CD14-positive monocyte (primary cell): ENCODE results near the gene RNF44. TPM values are rescaled to one million over a fixed set of nuclear protein-coding genes. Genes with fewer than 3 reads are reported as not detected.

Source experiments
- DNase-seq, 3 donors: peaks; one replicate each; pipeline ENCODE4 v3.0.0-alpha.2; 2011 to 2022
- H2AFZ ChIP-seq: 2 replicates; pipeline ENCODE4 v1.6.0; 2012; ENCODE audit warnings: mild to moderate bottlenecking, low read depth, low read length, inconsistent platforms; ENCODE audit not compliant: insufficient read depth, poor library complexity, severe bottlenecking
- H3K27ac ChIP-seq, 2 donors: 1 replicate in 1 of 2; 2 replicates in 1 of 2; pipeline ENCODE4 v1.5.1; 2012 to 2013; ENCODE audit warnings: low read length in 2 of 2, control low read depth in 1 of 2, inconsistent platforms in 1 of 2, low read depth in 1 of 2, mild to moderate bottlenecking in 1 of 2
- H3K27me3 ChIP-seq, 2 donors: one replicate each; pipeline versions ENCODE4 v1.6.0 to v1.6.1; 2011 to 2013; ENCODE audit warnings: low read length in 2 of 2; ENCODE audit not compliant: control insufficient read depth in 2 of 2, insufficient read depth in 2 of 2
- H3K36me3 ChIP-seq, 2 donors: replicated peaks in 1 of 2; 1 replicate in 1 of 2; 2 replicates in 1 of 2; pipeline versions ENCODE4 v1.5.1 to v1.6.1; 2012 to 2013; ENCODE audit warnings: low read length in 2 of 2, control low read depth in 1 of 2, inconsistent platforms in 1 of 2, mild to moderate bottlenecking in 1 of 2; ENCODE audit not compliant: insufficient read depth in 2 of 2, control insufficient read depth in 1 of 2
- H3K4me1 ChIP-seq, 2 donors: 1 replicate in 1 of 2; 2 replicates in 1 of 2; pipeline versions ENCODE4 v1.5.1 to v1.6.1; 2012 to 2013; ENCODE audit warnings: low read length in 2 of 2, control low read depth in 1 of 2, inconsistent platforms in 1 of 2, mild to moderate bottlenecking in 1 of 2, moderate library complexity in 1 of 2; ENCODE audit not compliant: insufficient read depth in 2 of 2, control insufficient read depth in 1 of 2
- H3K4me2 ChIP-seq: replicated peaks from 2 replicates; pipeline ENCODE3; 2012; ENCODE audit warnings: low read length, moderate library complexity, mild to moderate bottlenecking; ENCODE audit not compliant: poor library complexity, severe bottlenecking; ENCODE audit errors: extremely low read depth
- H3K4me3 ChIP-seq, 3 experiments: fragments of 200-600 bp in 1 of 3; sonication (generic) in 1 of 3; replicated peaks in 1 of 3; 1 replicate in 2 of 3; 2 replicates in 1 of 3; pipeline ENCODE4 v1.5.1; 2011 to 2013; ENCODE audit warnings: low read length in 3 of 3, mild to moderate bottlenecking in 3 of 3, control low read depth in 2 of 3, low read depth in 2 of 3, inconsistent platforms in 1 of 3, moderate library complexity in 1 of 3
- H3K79me2 ChIP-seq: 2 replicates; pipeline ENCODE4 v1.6.0; 2012; ENCODE audit warnings: mild to moderate bottlenecking, control low read depth, inconsistent platforms, low read length, moderate library complexity; ENCODE audit not compliant: insufficient read depth
- H3K9ac ChIP-seq: 2 replicates; pipeline ENCODE4 v1.6.0; 2017; ENCODE audit warnings: low read length, mild to moderate bottlenecking; ENCODE audit not compliant: insufficient read depth, poor library complexity, severe bottlenecking
- H3K9me3 ChIP-seq, 2 donors: replicated peaks in 1 of 2; 1 replicate in 1 of 2; 2 replicates in 1 of 2; pipeline versions ENCODE4 v1.5.1 to v1.6.1; 2012 to 2013; ENCODE audit warnings: low read length in 2 of 2, control low read depth in 1 of 2; ENCODE audit not compliant: control insufficient read depth in 1 of 2, insufficient read depth in 1 of 2
- H4K20me1 ChIP-seq: 2 replicates; pipeline ENCODE4 v1.6.0; 2012; ENCODE audit warnings: mild to moderate bottlenecking, low read length, control low read depth, moderate library complexity; ENCODE audit not compliant: insufficient read depth
- H3K27ac Mint-ChIP-seq, 7 donors: one replicate each; pipeline ENCODE4 v1.8.0; 2020; ENCODE audit warnings: mild to moderate bottlenecking in 7 of 7, mixed read lengths in 7 of 7, moderate library complexity in 6 of 7, inconsistent platforms in 2 of 7
- H3K27me3 Mint-ChIP-seq, 3 donors: one replicate each; pipeline ENCODE4 v1.8.0; 2021 to 2022; ENCODE audit warnings: low read depth in 3 of 3, mild to moderate bottlenecking in 3 of 3, mixed read lengths in 3 of 3, moderate library complexity in 3 of 3, inconsistent platforms in 1 of 3
- H3K36me3 Mint-ChIP-seq, 2 donors: one replicate each; pipeline ENCODE4 v1.8.0; 2020; ENCODE audit warnings: mixed read lengths in 2 of 2, inconsistent platforms in 1 of 2, mild to moderate bottlenecking in 1 of 2
- H3K4me1 Mint-ChIP-seq: one replicate; pipeline ENCODE4 v1.8.0; 2020; ENCODE audit warnings: mild to moderate bottlenecking, mixed read lengths
- H3K4me3 Mint-ChIP-seq, 2 donors: one replicate each; pipeline ENCODE4 v1.8.0; 2020; ENCODE audit warnings: mild to moderate bottlenecking in 2 of 2, mixed read lengths in 2 of 2, moderate library complexity in 1 of 2
- H3K9me3 Mint-ChIP-seq, 7 donors: one replicate each; pipeline ENCODE4 v1.8.0; 2020 to 2022; ENCODE audit warnings: mixed read lengths in 7 of 7, mild to moderate bottlenecking in 6 of 7, moderate library complexity in 6 of 7, inconsistent platforms in 2 of 7
- WGBS: methylation state at CpG from one replicate; pipeline ENCODE4 v1.1.5; 2013; ENCODE audit warnings: missing lambda C conversion rate; ENCODE audit not compliant: insufficient coverage; 5-methylcytosine and 5-hydroxymethylcytosine counted together
- intact Hi-C, 2 donors: fragments of 100-400 bp; cut with micrococcal nuclease; formaldehyde crosslinking; loops; one replicate each; pipeline versions ENCODE4 v1.15.0 to v1.15.1; 2023
- polyA plus RNA-seq, 3 donors: library from polyadenylated mRNA; depleted of rRNA in 1 of 3; unstranded in 2 of 3; stranded (reverse) in 1 of 3; fragments of 300-500 nt in 2 of 3; fragments of >200 nt in 1 of 3; fragmentation: Illumina TruSeq in 2 of 3; gene quantifications; 1 replicate in 2 of 3; 2 replicates in 1 of 3; pipeline ENCODE4 v1.2.3, GENCODE V29; 2012 to 2021
- TF ChIP-seq, protein P1 (sequence below): fragments of 200-600 bp; IDR thresholded peaks from one replicate; pipeline ENCODE4 v1.8.0; 2022; ENCODE audit warnings: antibody characterized with exemption, mild to moderate bottlenecking

Gene RNF44
- polyA plus RNA-seq, 3 donors, result 1.9 to 133 (median 3.1) TPM

DNA sequence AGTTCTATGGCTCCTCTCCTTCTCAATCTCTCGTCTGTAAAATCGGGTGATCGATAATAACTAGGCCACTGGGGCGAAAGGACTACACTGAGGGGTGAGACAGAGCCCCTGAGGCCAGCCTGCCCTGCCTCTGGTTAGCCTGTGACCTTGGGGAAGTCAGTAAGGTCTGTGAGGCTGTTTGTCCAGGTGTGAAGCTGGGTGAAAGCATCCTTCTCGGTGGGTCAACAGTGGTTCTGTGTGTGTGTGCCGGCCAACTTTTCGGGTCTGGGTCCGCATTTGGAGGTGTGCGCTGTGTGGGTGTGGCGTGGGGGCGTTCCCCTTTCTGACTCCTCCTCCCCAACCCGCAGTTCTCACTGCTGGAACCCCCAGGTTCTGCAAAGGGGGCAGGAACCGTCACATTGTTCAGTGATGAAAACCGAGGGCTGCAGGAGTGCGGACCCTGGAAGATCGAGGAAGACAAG is 5.0 kb upstream of the RNF44 start:
- Histone ChIP-seq H4K20me1 (no peaks in the 10 kb centered on the region), H3K27ac (peak overlapping the region; percentile 83 to 89), H3K4me1 (peaks cover 56 to 75% of the 10 kb centered on the region in 2 donors), H3K79me2 (peaks cover 38% of the 10 kb centered on the region), H3K4me3 (peak overlapping the region; percentile 79 to 91 (median 83)), H3K27me3 (no peaks in the 10 kb centered on the region), H3K36me3 (no peaks in the 10 kb centered on the region), H3K9me3 (no peaks in the 10 kb centered on the region), H2AFZ (peak overlapping the region; percentile 65), H3K9ac (peak overlapping the region; percentile 80), H3K4me2 (peak overlapping the region; percentile 87)
- H3K4me1 Mint-ChIP-seq, result peaks cover 63% of the 10 kb centered on the region
- TF ChIP-seq, protein P1, sequence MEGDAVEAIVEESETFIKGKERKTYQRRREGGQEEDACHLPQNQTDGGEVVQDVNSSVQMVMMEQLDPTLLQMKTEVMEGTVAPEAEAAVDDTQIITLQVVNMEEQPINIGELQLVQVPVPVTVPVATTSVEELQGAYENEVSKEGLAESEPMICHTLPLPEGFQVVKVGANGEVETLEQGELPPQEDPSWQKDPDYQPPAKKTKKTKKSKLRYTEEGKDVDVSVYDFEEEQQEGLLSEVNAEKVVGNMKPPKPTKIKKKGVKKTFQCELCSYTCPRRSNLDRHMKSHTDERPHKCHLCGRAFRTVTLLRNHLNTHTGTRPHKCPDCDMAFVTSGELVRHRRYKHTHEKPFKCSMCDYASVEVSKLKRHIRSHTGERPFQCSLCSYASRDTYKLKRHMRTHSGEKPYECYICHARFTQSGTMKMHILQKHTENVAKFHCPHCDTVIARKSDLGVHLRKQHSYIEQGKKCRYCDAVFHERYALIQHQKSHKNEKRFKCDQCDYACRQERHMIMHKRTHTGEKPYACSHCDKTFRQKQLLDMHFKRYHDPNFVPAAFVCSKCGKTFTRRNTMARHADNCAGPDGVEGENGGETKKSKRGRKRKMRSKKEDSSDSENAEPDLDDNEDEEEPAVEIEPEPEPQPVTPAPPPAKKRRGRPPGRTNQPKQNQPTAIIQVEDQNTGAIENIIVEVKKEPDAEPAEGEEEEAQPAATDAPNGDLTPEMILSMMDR, result no peak
- no peaks in the 10 kb centered on the region for H3K27me3 Mint-ChIP-seq
- peaks cover 0 to 12% of the 10 kb centered on the region in 2 donors for H3K36me3 Mint-ChIP-seq
- 15% methylated on average over 10 of the region's 16 CpGs for WGBS
- peak in 2 of 3 donors; percentile 28 to 39 for DNase-seq
- peak overlapping the region; percentile 92 to 96 (median 95) for H3K27ac Mint-ChIP-seq
- intact Hi-C loops, result loop anchor here in 1 of 2 donors (10.0 kb wide), 1 partner anchor 353 kb away; the partner anchor contains the start of gene HK3
- H3K4me3 Mint-ChIP-seq, result peak overlapping the region; percentile 88 to 94
- H3K9me3 Mint-ChIP-seq, result no peaks in the 10 kb centered on the region

DNA sequence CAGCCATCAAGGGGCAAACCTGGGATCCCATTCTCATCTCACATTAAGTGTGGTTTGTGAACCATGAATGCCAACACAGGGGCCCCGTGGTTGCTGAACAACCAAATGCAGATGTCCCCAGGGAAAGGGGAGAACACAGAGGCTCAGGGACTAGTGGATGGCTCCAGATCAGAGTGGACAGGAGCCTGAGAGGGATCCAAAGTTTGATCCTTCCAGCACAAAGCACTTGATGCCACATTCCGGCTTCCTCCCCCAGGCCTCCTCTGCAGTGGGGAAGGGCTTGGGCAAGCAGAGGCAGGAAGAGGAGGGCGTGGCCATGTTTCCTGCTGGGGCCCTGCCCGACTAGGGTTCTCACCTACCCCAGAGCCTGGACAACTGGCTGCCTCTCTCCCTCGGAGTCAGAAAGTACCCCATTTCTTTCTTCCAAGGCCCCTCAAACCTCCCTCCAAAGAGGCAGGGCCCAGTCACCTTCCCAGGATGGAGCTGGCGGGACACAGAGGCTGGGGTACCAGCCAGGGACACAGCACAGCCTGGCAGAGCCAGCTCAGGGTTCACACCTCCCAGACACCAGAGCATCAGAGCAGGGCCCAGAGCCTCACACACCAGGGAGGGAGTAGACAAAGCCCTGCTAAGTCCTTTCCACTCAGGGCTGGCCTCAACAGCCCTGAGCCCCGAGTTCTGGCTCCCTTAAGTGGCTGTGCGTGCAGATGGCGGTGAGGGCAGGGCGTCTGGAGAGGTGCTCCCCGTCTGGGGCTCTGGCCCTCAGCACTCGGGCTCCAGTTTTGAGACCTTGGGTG is 4.3 kb upstream of the RNF44 start:
- no peaks in the 10 kb centered on the region for H4K20me1 ChIP-seq
- H3K4me2 ChIP-seq, result peak overlapping the region; percentile 87
- peak overlapping the region; percentile 65 for H2AFZ ChIP-seq
- H3K27ac ChIP-seq, result peak overlapping the region; percentile 83 to 89
- WGBS, result 23% methylated on average over 10 of the region's 12 CpGs
- Mint-ChIP-seq H3K27me3 (no peaks in the 10 kb centered on the region), H3K36me3 (peaks cover 0 to 12% of the 10 kb centered on the region in 2 donors), H3K27ac (peak overlapping the region; percentile 92 to 96 (median 95)), H3K9me3 (no peaks in the 10 kb centered on the region), H3K4me1 (peaks cover 63% of the 10 kb centered on the region), H3K4me3 (peak overlapping the region; percentile 88 to 94)
- H3K9ac ChIP-seq, result peak overlapping the region; percentile 80
- H3K27me3 ChIP-seq, result no peaks in the 10 kb centered on the region
- intact Hi-C loops, result loop anchor here in 1 of 2 donors (10.0 kb wide), 1 partner anchor 353 kb away; the partner anchor contains the start of gene HK3
- peaks cover 56 to 75% of the 10 kb centered on the region in 2 donors for H3K4me1 ChIP-seq
- H3K9me3 ChIP-seq, result no peaks in the 10 kb centered on the region
- peak; percentile 57 to 73 (median 60) for DNase-seq
- TF ChIP-seq, protein P1, result no peak
- H3K4me3 ChIP-seq, result peak overlapping the region in 2 of 3 experiments; percentile 79 to 91
- H3K36me3 ChIP-seq, result no peaks in the 10 kb centered on the region
- peaks cover 44% of the 10 kb centered on the region for H3K79me2 ChIP-seq
